Stomach (tissue), 9 donors: Measurements from ENCODE around the gene TOR1A. TPM values are rescaled to one million over a fixed set of nuclear protein-coding genes. Genes with fewer than 3 reads are reported as not detected.

Source experiments
- DNase-seq, 2 donors: peaks; one replicate each; pipeline versions ENCODE4 v3.0.0 to v3.0.0-alpha.2; 2013 to 2019
- H3K27ac ChIP-seq, 5 donors: fragments of 200-600 bp in 4 of 5; sonication (generic) in 4 of 5; one replicate each; pipeline ENCODE4 v1.5.1; 2013 to 2019; ENCODE audit warnings: mild to moderate bottlenecking in 1 of 5, moderate library complexity in 1 of 5
- H3K27me3 ChIP-seq, 3 donors: fragments of 200-600 bp; sonication (generic); one replicate each; pipeline ENCODE4 v1.5.1; 2017 to 2019; ENCODE audit warnings: mixed run types in 1 of 3
- H3K36me3 ChIP-seq, 4 donors: fragments of 200-600 bp; sonication (generic); 1 replicate in 3 of 4; 2 replicates in 1 of 4; pipeline ENCODE4 v1.5.1; 2016 to 2019
- H3K4me1 ChIP-seq, 4 donors: fragments of 200-600 bp; sonication (generic); one replicate each; pipeline ENCODE4 v1.5.1; 2016 to 2019
- H3K4me3 ChIP-seq, 4 donors: fragments of 200-600 bp; sonication (generic) in 3 of 4; one replicate each; pipeline ENCODE4 v1.5.1; 2016 to 2019; ENCODE audit warnings: mild to moderate bottlenecking in 1 of 4
- H3K9me3 ChIP-seq, 4 donors: fragments of 200-600 bp; sonication (generic); one replicate each; pipeline ENCODE4 v1.5.1; 2016 to 2019
- CTCF ChIP-seq, 7 experiments: fragments of 450-650 bp in 4 of 7; fragments of 200-600 bp in 3 of 7; sonication (generic) in 3 of 7; IDR thresholded peaks; one replicate each; pipeline ENCODE4 v1.5.1; 2016 to 2019; ENCODE audit warnings: antibody characterized with exemption in 7 of 7, control low read depth in 2 of 7, mild to moderate bottlenecking in 1 of 7
- EP300 ChIP-seq: sonication (generic); formaldehyde crosslinking; IDR thresholded peaks from one replicate; pipeline ENCODE4 v1.6.1; 2017; ENCODE audit warnings: antibody characterized with exemption
- POLR2A ChIP-seq, 4 donors: fragments of 450-650 bp; IDR thresholded peaks; one replicate each; pipeline ENCODE4 v1.6.1; 2016; ENCODE audit warnings: antibody characterized with exemption in 4 of 4, control low read depth in 2 of 4, mild to moderate bottlenecking in 1 of 4, moderate library complexity in 1 of 4
- POLR2AphosphoS5 ChIP-seq, 3 donors: sonication (generic); formaldehyde crosslinking; IDR thresholded peaks; one replicate each; pipeline ENCODE4 v1.6.1; 2016; ENCODE audit warnings: antibody characterized with exemption in 3 of 3
- WGBS, 5 donors: extraction: QIAGEN DNeasy Blood & Tissue Kit in 3 of 5; methylation state at CpG; one replicate each; pipeline versions ENCODE4 v1.1.5 to v1.1.7; 2013 to 2018; 5-methylcytosine and 5-hydroxymethylcytosine counted together
- intact Hi-C: fragments of 100-400 bp; cut with DNase I; formaldehyde crosslinking; loops from one replicate; pipeline ENCODE4 v1.15.1; 2023; ENCODE audit warnings: low total_unique reads
- polyA plus RNA-seq, 3 donors: library from polyadenylated mRNA; stranded (reverse); fragments of 200-250 nt; gene quantifications; one replicate each; pipeline ENCODE4 v1.2.3, GENCODE V29; 2013
- total RNA-seq, 5 donors: library from RNA; depleted of rRNA; stranded (reverse); fragments of >200 nt; gene quantifications; one replicate each; pipeline versions ENCODE4 v1.1.0 to v1.2.3, GENCODE V29; 2014 to 2016
- donor health status: healthy with polysubstance abuse.
- donor health status: Bipolar disorder and iron deficiency.
- donor health status: healthy.

The TOR1A gene
- total and polyA plus RNA-seq, 8 donors = 6.4 to 77.6 (median 22.4) TPM

- H3K9me3 ChIP-seq = no peaks in the 10 kb centered on the region
- peaks cover 43 to 63% (median 60%) of the 10 kb centered on the region in 4 donors for H3K36me3 ChIP-seq
- H3K4me3 ChIP-seq = no peak overlapping the region
- no peak for DNase-seq
- no peak for TF ChIP-seq POLR2A (IDR thresholded peaks at IDR 0.05)
- H3K27ac ChIP-seq = peak overlapping the region in 3 of 5 donors; percentile 47 to 71 (median 66)
- H3K27me3 ChIP-seq = no peaks in the 10 kb centered on the region
- intact Hi-C loops = no loop called here
- 70 to 84% (median 80%) methylated on average over 6 of the region's 6 CpGs for WGBS, 5 donors
- peaks cover 0 to 41% (median 4%) of the 10 kb centered on the region in 4 donors for H3K4me1 ChIP-seq
These were observed 27.1 kb upstream of the TOR1A start for GRCh38 chr9:129850821-129851550.

GRCh38 chr9:129849901-129850300 is 26.0 kb upstream of the TOR1A start:
- DNase-seq = no peak
- intact Hi-C loops = no loop called here
- TF ChIP-seq POLR2AphosphoS5 (IDR thresholded peaks at IDR 0.05) (no peak), CTCF (IDR thresholded peaks at IDR 0.05) (no peak), EP300 (no peak), POLR2A (IDR thresholded peaks at IDR 0.05) (no peak)
- H3K27me3 ChIP-seq = no peaks in the 10 kb centered on the region
- H3K9me3 ChIP-seq = no peaks in the 10 kb centered on the region
- H3K36me3 ChIP-seq = peaks cover 42 to 54% (median 52%) of the 10 kb centered on the region in 4 donors
- no peak overlapping the region for H3K4me3 ChIP-seq
- peak overlapping the region in 2 of 5 donors; percentile 66 to 71 for H3K27ac ChIP-seq
- H3K4me1 ChIP-seq = peaks cover 0 to 50% (median 4%) of the 10 kb centered on the region in 4 donors
- WGBS, 5 donors = 82 to 89% (median 87%) methylated on average over 6 of the region's 6 CpGs

- Histone ChIP-seq H3K27me3 (no peaks in the 10 kb centered on the region), H3K36me3 (peaks cover 34 to 44% (median 42%) of the 10 kb centered on the region in 4 donors), H3K27ac (no peak overlapping the region), H3K4me1 (peaks cover 0 to 50% (median 4%) of the 10 kb centered on the region in 4 donors), H3K4me3 (no peak overlapping the region), H3K9me3 (no peaks in the 10 kb centered on the region)
- 72 to 89% (median 88%) methylated on average over 3 to 4 of the region's 4 CpGs for WGBS, 5 donors
- intact Hi-C loops = no loop called here
- no peak for TF ChIP-seq CTCF (IDR thresholded peaks at IDR 0.05)
- no peak for TF ChIP-seq POLR2A (IDR thresholded peaks at IDR 0.05)
- no peak for TF ChIP-seq EP300
- TF ChIP-seq POLR2AphosphoS5 (IDR thresholded peaks at IDR 0.05) = no peak
- no peak for DNase-seq
These were observed 24.9 kb upstream of the TOR1A start for GRCh38 chr9:129848712-129849441.

- Histone ChIP-seq H3K4me1 (peaks cover 0 to 29% (median 1%) of the 10 kb centered on the region in 4 donors), H3K9me3 (no peaks in the 10 kb centered on the region), H3K27me3 (no peaks in the 10 kb centered on the region), H3K27ac (no peak overlapping the region), H3K36me3 (peaks cover 5 to 18% (median 15%) of the 10 kb centered on the region in 4 donors), H3K4me3 (no peak overlapping the region)
- TF ChIP-seq POLR2A (IDR thresholded peaks at IDR 0.05) (no peak), POLR2AphosphoS5 (IDR thresholded peaks at IDR 0.05) (no peak), CTCF (IDR thresholded peaks at IDR 0.05) (no peak), EP300 (no peak)
- no peak for DNase-seq
- WGBS, 5 donors = 64 to 75% (median 70%) methylated on average over 2 of the region's 2 CpGs
- intact Hi-C loops = no loop called here
These were observed 21.4 kb upstream of the TOR1A start for GRCh38 chr9:129845373-129845772.
